NK-92 (cell line): ENCODE measurements around the gene ECHS1.
"Not testable (repeated sequence)": the region's sequence is repeated elsewhere in the genome, so short reads cannot be mapped to it uniquely, and the experiment has no call there.

Experiments
- DNase-seq: peaks from one replicate; lab custom pipeline; 2025; ENCODE audit not compliant: unreplicated experiment; lab: John Stamatoyannopoulos, UW

Gene ECHS1

DNA sequence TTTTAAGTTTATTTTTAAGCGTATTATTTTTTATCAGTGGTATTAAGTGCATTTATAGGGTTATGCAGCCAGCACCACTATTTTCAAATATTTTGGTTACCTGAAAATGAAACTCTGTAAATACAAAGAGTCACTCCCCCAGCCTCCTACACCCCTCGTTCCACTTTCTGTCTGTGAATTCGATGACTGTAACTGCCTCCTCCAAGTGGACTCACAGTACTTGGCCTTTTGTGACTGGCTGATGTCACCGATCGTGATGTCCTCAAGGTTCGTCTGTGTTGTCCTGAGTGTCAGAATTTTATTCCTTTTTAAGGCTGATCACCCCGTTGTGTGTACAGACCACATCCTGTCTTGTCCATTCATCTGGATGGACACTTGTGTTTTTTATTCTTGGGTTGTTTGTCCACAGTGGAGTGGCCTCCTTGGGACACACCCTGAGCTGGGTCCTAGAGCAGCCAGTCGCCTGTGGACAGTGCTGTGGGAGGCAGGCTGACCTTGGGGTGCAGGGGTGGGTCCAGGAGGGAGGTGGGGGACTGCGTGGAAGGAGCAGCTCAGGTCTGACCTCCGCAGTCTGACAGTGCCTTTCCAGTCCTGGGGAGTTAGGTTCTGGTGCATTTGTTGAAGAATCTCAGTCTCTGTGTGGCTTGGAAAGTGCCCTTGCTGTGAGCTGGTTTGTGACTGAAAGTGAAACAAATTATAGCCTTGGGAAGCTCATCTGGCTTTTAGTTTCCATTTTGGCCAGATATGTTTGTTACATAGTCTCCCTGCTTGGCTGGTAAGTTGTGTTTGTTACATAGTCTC is 27.7 kb upstream of the ECHS1 start:
- DNase-seq = no peak

GRCh38 chr10:133399123-133399601 is 26.0 kb upstream of the ECHS1 start:
- DNase-seq = no peak

GRCh38 chr10:133397938-133398337 is 24.8 kb upstream of the ECHS1 start:
- DNase-seq = no peak

DNA sequence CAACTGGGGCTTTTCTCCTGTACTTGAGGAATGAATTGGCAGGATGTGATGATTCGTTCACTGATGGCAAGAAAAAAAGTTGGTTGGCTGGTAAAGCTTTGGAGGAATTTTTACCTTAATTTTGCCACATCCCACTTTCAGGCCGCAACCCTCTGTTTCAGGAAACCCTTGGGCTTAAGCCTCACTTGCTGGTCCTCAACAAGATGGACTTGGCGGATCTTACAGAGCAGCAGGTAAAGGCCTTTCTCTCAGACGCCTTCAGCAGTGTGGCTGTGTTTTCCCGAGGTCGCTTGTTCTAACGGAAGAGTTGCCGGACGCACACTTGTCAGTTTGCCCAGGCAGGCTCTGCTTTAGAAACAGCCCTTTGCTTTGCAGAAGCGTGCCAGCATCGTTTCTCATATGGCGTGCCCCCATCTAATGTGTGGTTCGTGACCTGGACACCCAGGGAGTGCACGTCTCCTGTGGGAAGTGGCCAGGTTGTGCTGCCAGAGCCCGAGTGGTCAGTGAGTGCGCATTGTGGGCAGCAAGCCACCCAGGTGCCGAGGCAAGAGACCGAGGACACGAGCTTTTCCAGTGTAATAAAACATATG is 23.0 kb upstream of the ECHS1 start:
- DNase-seq = no peak

- no peak for DNase-seq
Observed at GRCh38 chr10:133394801-133395221, 21.7 kb upstream of the ECHS1 start.

- DNase-seq = peak; percentile 33
Observed at GRCh38 chr10:133394064-133394663, 21.0 kb upstream of the ECHS1 start, which contains the start of gene MTG1. TSS of gene MTG1 (plus strand) at chr10:133394157. CDS start at chr10:133394221, 64 bp downstream.

DNA sequence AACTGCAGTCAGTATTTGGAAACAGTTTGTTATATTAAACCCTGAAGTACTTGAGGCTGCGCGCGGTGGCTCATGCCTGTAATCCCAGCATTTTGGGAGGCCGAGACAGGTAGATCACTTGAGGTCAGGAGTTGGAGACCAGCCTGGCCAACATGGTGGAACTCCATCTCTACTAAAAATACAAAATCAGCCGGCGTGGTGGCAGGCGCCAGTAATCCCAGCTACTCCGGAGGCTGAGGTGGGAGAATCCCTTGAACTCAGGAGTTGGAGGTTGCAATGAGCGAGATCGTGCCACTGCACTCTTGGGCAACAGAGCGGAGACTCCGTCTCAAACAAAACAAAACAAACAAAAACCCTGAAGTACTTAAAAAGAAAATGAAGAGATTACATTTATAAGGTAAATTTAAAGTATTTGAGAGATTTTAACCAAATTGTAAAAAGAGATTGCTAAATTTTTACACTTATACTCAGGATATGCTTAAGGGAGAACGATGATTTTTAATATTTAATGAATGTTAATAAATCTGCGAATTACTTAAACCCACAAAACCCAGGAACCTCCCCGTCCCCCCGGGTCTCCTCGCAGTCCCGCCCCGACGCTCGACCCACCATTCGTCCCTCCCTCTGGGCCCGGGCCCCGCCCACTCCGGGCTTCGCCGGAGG is 20.4 kb upstream of the ECHS1 start:
- no peak for DNase-seq

- DNase-seq = no peak
Observed at GRCh38 chr10:133391761-133392518, 18.8 kb upstream of the ECHS1 start.

GRCh38 chr10:133391249-133391635 is 18.1 kb upstream of the ECHS1 start:
- no peak for DNase-seq

DNA sequence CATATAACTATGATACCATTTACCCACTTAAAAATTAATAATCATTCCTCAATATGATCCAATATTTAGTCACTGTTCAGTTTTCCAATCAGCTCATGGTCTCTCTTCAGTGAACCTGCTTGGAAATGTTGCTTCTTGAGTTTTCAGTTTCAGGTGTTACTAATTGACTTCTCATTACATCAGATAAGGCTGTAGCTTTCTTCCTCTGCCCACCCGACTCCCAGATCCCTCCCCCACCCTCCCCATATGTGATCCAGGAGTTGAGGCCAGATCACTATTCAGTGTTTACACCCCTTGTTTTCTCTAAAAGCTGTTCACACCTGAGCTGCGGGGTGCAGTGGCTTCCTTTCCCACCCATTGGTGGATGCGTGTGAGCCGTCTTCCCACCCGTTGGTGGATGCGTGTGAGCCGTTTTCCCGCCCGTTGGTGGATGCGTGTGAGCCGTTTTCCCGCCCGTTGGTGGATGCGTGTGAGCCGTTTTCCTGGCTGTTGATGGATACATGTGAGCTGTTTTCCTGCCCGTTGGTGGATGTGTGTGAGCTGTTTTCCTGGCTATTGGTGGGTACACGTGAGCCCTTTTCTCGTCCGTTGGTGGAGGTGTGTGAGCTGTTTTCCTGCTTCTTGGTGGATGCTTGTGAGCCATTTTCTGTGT is 17.6 kb upstream of the ECHS1 start:
- DNase-seq = no peak

DNA sequence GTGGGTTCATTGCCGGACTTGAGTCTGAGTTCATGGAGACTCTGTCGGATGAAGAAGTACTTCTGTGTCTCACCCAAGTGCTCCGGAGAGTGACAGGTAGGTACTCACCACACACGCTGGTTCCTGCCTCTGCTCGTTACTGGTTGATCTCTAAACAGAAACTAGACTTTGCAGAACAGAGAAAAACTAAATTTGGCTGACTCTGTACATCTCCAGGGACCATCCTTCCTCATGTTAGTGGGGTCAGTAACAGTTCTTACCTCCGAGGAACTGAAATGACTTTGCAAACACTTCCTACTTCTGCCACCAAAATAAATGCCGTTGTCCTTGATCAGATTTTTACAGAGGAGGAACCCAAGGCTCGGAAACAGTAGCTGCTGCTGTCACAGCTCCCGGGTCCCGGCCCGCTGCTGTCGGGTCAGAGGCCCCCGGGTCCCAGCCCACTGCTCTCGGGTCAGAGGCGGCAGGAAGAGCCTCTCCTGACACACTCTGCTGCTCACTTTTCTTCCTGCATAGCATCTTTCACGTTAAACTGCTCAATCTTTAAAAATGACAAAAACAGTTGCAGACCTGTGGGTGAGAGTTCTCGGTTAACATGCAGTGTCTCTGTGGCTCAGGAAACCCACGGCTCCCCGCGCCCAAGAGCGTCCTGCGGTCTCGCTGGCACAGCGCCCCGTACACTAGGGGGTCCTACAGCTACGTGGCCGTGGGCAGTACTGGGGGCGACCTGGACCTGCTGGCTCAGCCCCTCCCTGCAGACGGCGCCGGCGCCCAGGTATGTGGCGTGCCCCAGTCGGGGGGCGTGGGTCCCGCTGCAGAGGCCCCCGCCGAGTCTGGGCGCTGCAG is 16.0 kb upstream of the ECHS1 start:
- DNase-seq = no peak

GRCh38 chr10:133388236-133388972 is 15.2 kb upstream of the ECHS1 start:
- no peak for DNase-seq

- DNase-seq = not testable (repeated sequence)
Observed at GRCh38 chr10:133386951-133387350, 13.8 kb upstream of the ECHS1 start.

- no peak for DNase-seq
Observed at GRCh38 chr10:133385214-133385613, 12.1 kb upstream of the ECHS1 start.

DNA sequence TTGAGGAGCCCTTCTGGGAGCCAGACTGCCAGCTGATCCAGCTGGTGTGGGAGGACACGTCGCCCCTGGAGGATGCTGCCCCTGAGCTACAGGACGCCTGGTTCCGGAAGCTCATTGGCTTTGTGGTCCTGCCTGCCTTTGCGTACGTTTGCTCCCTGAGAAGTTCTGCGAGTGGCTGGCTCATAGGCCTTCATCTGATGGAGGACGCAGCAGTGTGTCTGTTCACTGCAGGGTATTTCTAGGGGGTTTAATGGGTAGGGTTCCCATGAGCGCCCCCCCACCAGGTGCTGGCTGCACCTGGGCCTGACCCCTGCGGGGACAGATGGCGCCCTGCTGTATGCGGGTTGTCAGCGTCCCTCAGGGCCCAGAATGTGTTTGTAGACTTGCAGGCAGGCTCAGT is 10.9 kb upstream of the ECHS1 start:
- DNase-seq = no peak

- no peak for DNase-seq
Observed at GRCh38 chr10:133383551-133383950, 10.4 kb upstream of the ECHS1 start.

GRCh38 chr10:133381036-133381435 is 7.9 kb upstream of the ECHS1 start:
- DNase-seq = no peak

DNA sequence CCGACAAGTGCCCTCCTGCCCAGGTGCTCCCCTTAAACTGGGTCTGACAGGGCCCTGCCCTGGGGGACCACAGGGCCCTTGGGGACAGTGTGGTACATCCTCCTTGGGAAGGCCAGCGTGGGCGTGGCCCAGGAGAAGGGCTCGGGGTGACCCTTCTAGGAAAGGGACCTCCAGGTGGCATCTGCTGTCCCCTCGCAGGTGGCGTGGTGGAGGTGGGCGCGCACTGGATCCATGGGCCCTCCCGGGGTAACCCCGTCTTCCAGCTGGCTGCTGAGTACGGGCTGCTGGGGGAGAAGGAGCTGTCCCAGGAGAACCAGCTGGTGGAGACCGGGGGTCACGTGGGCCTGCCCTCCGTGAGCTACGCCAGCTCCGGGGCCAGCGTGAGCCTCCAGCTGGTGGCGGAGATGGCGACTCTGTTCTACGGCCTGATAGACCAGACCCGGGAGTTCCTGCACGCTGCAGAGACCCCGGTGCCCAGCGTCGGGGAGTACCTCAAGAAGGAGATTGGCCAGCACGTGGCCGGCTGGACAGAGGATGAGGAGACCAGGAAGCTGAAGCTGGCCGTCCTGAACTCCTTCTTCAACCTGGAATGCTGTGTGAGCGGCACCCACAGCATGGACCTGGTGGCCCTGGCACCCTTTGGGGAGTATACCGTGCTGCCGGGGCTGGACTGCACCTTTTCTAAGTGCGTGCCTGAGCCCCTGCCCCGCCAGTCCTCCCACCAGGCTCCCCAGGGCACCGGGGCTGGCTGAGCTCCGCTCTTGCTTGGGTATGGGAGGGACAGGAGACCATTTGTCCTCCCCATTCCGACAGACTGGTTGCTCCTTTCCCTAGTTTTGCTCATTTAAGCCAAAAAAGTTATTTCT is 6.9 kb upstream of the ECHS1 start:
- DNase-seq = no peak
